Gastrocnemius medialis (tissue), 4 donors: ENCODE measurements around the gene TBCD.

ENCODE experiments used
- POLR2A ChIP-seq, 2 donors: fragments of 450-650 bp; IDR thresholded peaks; one replicate each; pipeline ENCODE4 v1.6.1; 2017; ENCODE audit warnings: antibody characterized with exemption in 2 of 2, mild to moderate bottlenecking in 2 of 2, moderate library complexity in 2 of 2
- TF ChIP-seq, protein P1 (sequence below), 5 experiments: fragments of 450-650 bp in 3 of 5; fragments of 200-600 bp in 2 of 5; sonication (generic) in 2 of 5; IDR thresholded peaks in 4 of 5; conservative IDR thresholded peaks in 1 of 5; 1 replicate in 4 of 5; 2 replicates in 1 of 5; pipeline ENCODE4 v1.5.1; 2016 to 2019; ENCODE audit warnings: antibody characterized with exemption in 5 of 5, mild to moderate bottlenecking in 3 of 5, moderate library complexity in 3 of 5

DNA sequence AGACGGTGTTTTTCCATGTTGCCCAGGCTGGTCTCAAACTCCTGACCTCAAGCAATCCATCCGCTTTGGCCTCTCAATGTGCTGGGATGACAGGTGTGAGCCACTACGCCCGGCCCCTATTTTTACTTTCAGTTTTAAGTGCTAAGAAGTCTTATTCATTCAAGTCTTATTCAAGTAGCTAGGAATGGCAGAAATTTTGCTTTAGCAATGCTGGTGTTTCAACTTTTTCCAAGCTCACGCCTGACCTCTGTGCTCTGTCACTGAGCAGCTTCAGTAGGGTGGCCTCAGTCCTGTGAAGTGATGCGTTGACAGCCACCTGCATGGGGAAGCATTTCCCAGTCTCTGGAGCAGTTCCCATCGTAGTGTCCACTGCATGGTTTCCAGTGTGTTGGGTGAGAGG, 75.1 kb downstream of the TBCD start:
- TF ChIP-seq, protein P1, sequence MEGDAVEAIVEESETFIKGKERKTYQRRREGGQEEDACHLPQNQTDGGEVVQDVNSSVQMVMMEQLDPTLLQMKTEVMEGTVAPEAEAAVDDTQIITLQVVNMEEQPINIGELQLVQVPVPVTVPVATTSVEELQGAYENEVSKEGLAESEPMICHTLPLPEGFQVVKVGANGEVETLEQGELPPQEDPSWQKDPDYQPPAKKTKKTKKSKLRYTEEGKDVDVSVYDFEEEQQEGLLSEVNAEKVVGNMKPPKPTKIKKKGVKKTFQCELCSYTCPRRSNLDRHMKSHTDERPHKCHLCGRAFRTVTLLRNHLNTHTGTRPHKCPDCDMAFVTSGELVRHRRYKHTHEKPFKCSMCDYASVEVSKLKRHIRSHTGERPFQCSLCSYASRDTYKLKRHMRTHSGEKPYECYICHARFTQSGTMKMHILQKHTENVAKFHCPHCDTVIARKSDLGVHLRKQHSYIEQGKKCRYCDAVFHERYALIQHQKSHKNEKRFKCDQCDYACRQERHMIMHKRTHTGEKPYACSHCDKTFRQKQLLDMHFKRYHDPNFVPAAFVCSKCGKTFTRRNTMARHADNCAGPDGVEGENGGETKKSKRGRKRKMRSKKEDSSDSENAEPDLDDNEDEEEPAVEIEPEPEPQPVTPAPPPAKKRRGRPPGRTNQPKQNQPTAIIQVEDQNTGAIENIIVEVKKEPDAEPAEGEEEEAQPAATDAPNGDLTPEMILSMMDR (IDR thresholded peaks at IDR 0.05 in 4 of 5, conservative IDR thresholded peaks at IDR 0.05 in 1 of 5), result no peak
- TF ChIP-seq POLR2A (IDR thresholded peaks at IDR 0.05), result no peak
